Body of pancreas (tissue), 4 donors: Measurements from ENCODE around the gene DNMBP. TPM values are rescaled to one million over a fixed set of nuclear protein-coding genes. Genes with fewer than 3 reads are reported as not detected.
"Not testable (repeated sequence)": the region's sequence is repeated elsewhere in the genome, so short reads cannot be mapped to it uniquely, and the experiment has no call there.

Experiments
- ATAC-seq: fragments of 150-250 bp; one replicate; pipeline ENCODE4 v1.9.1; 2016
- DNase-seq, 4 donors: peaks; one replicate each; pipeline ENCODE4 v3.0.0-alpha.2; 2019
- H3K27ac ChIP-seq, 4 donors: fragments of 200-600 bp; sonication (generic); 1 replicate in 3 of 4; 2 replicates in 1 of 4; pipeline versions ENCODE4 v1.5.1 to v1.6.1; 2016 to 2019; ENCODE audit warnings: mild to moderate bottlenecking in 1 of 4, mixed read lengths in 1 of 4, moderate library complexity in 1 of 4
- H3K27me3 ChIP-seq, 2 donors: fragments of 200-600 bp; sonication (generic); one replicate each; pipeline ENCODE4 v1.6.0; 2016; ENCODE audit warnings: mild to moderate bottlenecking in 1 of 2
- H3K36me3 ChIP-seq, 2 donors: fragments of 200-600 bp; sonication (generic); replicated peaks in 1 of 2; 2 replicates each; pipeline ENCODE4 v1.5.1; 2016; ENCODE audit warnings: low read depth in 2 of 2; ENCODE audit not compliant: insufficient read depth in 1 of 2
- H3K4me1 ChIP-seq: fragments of 200-600 bp; sonication (generic); one replicate; pipeline ENCODE4 v1.6.0; 2016
- H3K4me3 ChIP-seq, 2 donors: fragments of 200-600 bp; sonication (generic); 1 replicate in 1 of 2; 2 replicates in 1 of 2; pipeline ENCODE4 v1.5.1; 2016 to 2019
- H3K9me3 ChIP-seq, 3 donors: fragments of 200-600 bp; sonication (generic); 1 replicate in 2 of 3; 2 replicates in 1 of 3; pipeline ENCODE4 v1.5.1; 2016
- POLR2A ChIP-seq, 3 donors: fragments of 450-650 bp; IDR thresholded peaks; one replicate each; pipeline ENCODE4 v1.6.1; 2016; ENCODE audit warnings: antibody characterized with exemption in 3 of 3, mild to moderate bottlenecking in 2 of 3
- WGBS, 2 donors: methylation state at CpG; one replicate each; pipeline ENCODE4 v1.1.5; 2017; 5-methylcytosine and 5-hydroxymethylcytosine counted together
- intact Hi-C: fragments of 100-400 bp; cut with DNase I; formaldehyde crosslinking; loops from one replicate; pipeline ENCODE4 v1.15.1; 2023
- total RNA-seq, 2 donors: library from RNA; depleted of rRNA; stranded (reverse); fragments of >200 nt; gene quantifications; one replicate each; pipeline ENCODE4 v1.1.0, GENCODE V29; 2016
- TF ChIP-seq, protein P1 (sequence below), 7 experiments: fragments of 450-650 bp in 4 of 7; fragments of 200-600 bp in 3 of 7; sonication (generic) in 3 of 7; IDR thresholded peaks; one replicate each; pipeline ENCODE4 v1.5.1; 2016 to 2019; ENCODE audit warnings: antibody characterized with exemption in 7 of 7

DNMBP gene
- total RNA-seq, 2 donors from 2014 or later: 11.5 to 19.2 TPM

DNA sequence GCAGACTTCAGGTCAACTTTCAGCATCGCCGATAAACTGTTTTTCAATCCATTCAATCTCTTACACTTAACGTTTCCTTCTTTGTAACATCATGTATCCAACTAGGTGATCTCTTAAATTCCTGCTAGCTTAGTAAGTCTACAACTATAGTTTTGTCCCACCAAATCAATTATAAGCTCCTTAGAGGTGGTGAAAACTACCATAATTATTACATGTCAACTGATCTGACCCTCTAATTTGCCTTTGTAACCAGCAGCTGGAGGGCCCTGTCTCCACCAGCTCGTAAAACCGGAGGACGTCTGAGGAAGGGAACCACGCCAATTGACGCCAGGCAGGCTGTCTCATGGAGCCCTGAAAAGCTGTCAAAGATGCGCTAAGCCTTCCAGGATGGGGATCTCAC is 113.9 kb downstream of the DNMBP start:
- WGBS, 2 donors: 89 to 91% methylated on average over 9 of the region's 9 CpGs
- TF ChIP-seq, protein P1, sequence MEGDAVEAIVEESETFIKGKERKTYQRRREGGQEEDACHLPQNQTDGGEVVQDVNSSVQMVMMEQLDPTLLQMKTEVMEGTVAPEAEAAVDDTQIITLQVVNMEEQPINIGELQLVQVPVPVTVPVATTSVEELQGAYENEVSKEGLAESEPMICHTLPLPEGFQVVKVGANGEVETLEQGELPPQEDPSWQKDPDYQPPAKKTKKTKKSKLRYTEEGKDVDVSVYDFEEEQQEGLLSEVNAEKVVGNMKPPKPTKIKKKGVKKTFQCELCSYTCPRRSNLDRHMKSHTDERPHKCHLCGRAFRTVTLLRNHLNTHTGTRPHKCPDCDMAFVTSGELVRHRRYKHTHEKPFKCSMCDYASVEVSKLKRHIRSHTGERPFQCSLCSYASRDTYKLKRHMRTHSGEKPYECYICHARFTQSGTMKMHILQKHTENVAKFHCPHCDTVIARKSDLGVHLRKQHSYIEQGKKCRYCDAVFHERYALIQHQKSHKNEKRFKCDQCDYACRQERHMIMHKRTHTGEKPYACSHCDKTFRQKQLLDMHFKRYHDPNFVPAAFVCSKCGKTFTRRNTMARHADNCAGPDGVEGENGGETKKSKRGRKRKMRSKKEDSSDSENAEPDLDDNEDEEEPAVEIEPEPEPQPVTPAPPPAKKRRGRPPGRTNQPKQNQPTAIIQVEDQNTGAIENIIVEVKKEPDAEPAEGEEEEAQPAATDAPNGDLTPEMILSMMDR (IDR thresholded peaks at IDR 0.05): no peak
- no peak for TF ChIP-seq POLR2A (IDR thresholded peaks at IDR 0.05)
- Histone ChIP-seq H3K4me3 (no peak overlapping the region), H3K27ac (no peak overlapping the region), H3K36me3 (peaks cover 5 to 49% of the 10 kb centered on the region in 2 donors), H3K4me1 (no peaks in the 10 kb centered on the region), H3K27me3 (no peaks in the 10 kb centered on the region), H3K9me3 (no peaks in the 10 kb centered on the region)
- no peak for DNase-seq
- intact Hi-C loops: no loop called here
- ATAC-seq: no peak

DNA sequence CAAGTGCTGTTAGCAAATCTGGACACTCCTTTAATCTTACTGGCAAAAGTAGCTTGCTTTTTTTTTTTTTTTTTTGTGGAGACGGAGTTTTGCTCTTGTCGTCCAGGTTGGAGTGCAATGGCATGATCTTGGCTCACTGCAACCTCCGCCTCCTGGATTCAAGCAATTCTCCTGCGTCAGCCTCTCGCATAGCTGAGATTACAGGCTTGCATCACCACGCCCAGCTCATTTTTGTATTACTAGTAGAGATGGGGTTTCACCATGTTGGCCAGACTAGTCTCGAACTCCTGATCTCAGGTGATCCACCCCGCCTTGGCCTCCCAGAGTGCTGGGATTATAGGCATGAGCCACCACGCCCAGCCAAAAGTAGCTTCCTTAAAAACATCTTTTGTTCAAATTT is 114.7 kb downstream of the DNMBP start:
- ATAC-seq, intact Hi-C loops, H3K27me3 ChIP-seq, H3K4me3 ChIP-seq, DNase-seq, H3K4me1 ChIP-seq, H3K27ac ChIP-seq, H3K9me3 ChIP-seq: not testable (repeated sequence)
- H3K36me3 ChIP-seq: peaks cover 5 to 53% of the 10 kb centered on the region in 2 donors
- 92 to 96% methylated on average over 9 of the region's 9 CpGs for WGBS, 2 donors

DNA sequence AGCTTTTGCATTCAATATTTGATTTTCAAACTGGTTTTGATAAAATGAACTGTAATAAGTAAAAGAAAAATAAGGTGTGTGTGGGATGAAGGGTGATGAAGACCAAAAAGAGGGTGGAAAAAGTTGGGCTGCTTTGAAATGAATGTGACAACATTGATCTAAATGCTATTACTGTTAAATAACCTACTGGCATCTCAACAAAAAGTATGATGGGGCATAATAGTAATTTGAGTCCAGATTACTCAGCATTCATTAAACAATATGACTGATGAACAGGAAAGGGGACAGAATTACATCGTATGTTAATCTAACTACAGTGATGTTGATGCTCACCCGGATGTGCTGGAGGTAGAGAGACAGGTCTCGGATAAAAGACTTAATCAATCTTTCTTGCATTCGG is 115.1 kb downstream of the DNMBP start:
- Histone ChIP-seq H3K4me3 (no peak overlapping the region), H3K4me1 (no peaks in the 10 kb centered on the region), H3K27me3 (no peaks in the 10 kb centered on the region), H3K9me3 (no peaks in the 10 kb centered on the region), H3K27ac (no peak overlapping the region), H3K36me3 (peaks cover 5 to 56% of the 10 kb centered on the region in 2 donors)
- intact Hi-C loops: no loop called here
- DNase-seq (no peak), ATAC-seq (no peak)
- 85 to 89% methylated on average over 4 of the region's 4 CpGs for WGBS, 2 donors
- TF ChIP-seq POLR2A (IDR thresholded peaks at IDR 0.05): no peak
- TF ChIP-seq, protein P1 (IDR thresholded peaks at IDR 0.05): no peak

DNA sequence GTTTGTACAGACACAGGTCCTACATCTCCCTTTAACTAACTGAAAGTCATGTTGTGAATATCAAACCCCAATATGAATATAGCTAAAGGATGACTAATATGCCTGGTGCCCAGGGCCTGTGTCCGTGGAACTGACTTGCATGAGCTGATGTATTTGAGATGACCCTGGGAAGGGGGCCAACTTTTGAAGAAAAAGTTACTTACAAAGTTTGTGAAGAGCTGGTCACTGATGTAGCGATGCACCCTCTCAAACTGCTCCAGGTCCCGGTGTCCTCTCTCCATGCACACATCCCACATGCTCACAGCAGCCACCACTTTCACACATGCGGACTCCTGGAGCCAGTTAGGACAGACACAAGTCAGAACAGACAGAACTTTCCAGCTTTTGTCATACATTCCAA is 121.1 kb downstream of the DNMBP start:
- no peak for TF ChIP-seq POLR2A (IDR thresholded peaks at IDR 0.05)
- TF ChIP-seq, protein P1 (IDR thresholded peaks at IDR 0.05): no peak
- ATAC-seq (no peak), DNase-seq (no peak)
- Histone ChIP-seq H3K4me3 (no peak overlapping the region), H3K9me3 (no peaks in the 10 kb centered on the region), H3K4me1 (no peaks in the 10 kb centered on the region), H3K27me3 (no peaks in the 10 kb centered on the region), H3K36me3 (peaks cover 0 to 46% of the 10 kb centered on the region in 2 donors), H3K27ac (no peak overlapping the region)
- 82% methylated on average over 4 of the region's 4 CpGs for WGBS, 2 donors
- intact Hi-C loops: no loop called here

DNA sequence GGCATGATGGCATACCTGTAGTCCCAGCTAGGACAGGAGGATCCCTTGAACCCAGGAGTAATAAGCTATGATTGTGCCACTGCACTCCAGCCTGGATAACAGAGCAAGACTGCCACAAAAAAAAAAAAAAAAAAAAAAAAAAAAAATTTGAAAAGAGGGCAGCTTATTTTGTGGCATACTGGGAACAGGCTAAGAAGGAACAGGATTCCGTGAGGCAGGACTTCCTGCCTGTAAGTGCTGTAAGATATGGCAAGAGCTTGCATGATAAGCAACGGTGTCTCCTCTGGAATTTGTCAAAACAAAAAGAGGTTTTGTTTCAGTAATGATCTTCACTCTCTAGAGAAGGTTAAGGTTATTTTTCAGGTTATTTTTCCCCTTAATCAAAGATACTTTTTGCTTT is 126.2 kb downstream of the DNMBP start:
- no peak for TF ChIP-seq POLR2A (IDR thresholded peaks at IDR 0.05)
- TF ChIP-seq, protein P1 (IDR thresholded peaks at IDR 0.05): no peak
- Histone ChIP-seq H3K27ac (no peak overlapping the region), H3K9me3 (no peaks in the 10 kb centered on the region), H3K27me3 (no peaks in the 10 kb centered on the region), H3K36me3 (peaks cover 0 to 63% of the 10 kb centered on the region in 2 donors), H3K4me3 (no peak overlapping the region), H3K4me1 (no peaks in the 10 kb centered on the region)
- 35 to 46% methylated on average over 2 of the region's 2 CpGs for WGBS, 2 donors
- DNase-seq: no peak
- ATAC-seq: no peak
- intact Hi-C loops: no loop called here
